MM.1S (cell line): ENCODE data around the gene VAV2.

ENCODE experiments used
- DNase-seq: peaks from one replicate; pipeline ENCODE4 v3.0.0-alpha.2; 2015
- H2AFZ ChIP-seq: fragments of 300-600 bp; sonication (generic); 2 replicates; pipeline ENCODE4 v1.6.0; 2016; ENCODE audit warnings: antibody characterized with exemption, low read length
- H3F3A ChIP-seq: fragments of 300-600 bp; sonication (generic); 2 replicates; pipeline ENCODE4 v1.6.1; 2016; ENCODE audit warnings: mild to moderate bottlenecking, antibody characterized with exemption, low read length, moderate library complexity, mixed read lengths; ENCODE audit not compliant: insufficient read depth
- H3K27ac ChIP-seq: fragments of 300-600 bp; sonication (generic); 2 replicates; pipeline ENCODE4 v1.5.1; 2016; ENCODE audit warnings: mild to moderate bottlenecking, low read length
- H3K27me3 ChIP-seq: fragments of 300-600 bp; sonication (generic); replicated peaks from 2 replicates; pipeline ENCODE4 v1.6.0; 2016; ENCODE audit warnings: low read length; ENCODE audit not compliant: insufficient read depth
- H3K36me3 ChIP-seq: fragments of 300-600 bp; sonication (generic); replicated peaks from 2 replicates; pipeline ENCODE4 v1.6.1; 2016; ENCODE audit warnings: mild to moderate bottlenecking, low read length, mixed read lengths; ENCODE audit not compliant: insufficient read depth
- H3K4me1 ChIP-seq: fragments of 300-600 bp; sonication (generic); 2 replicates; pipeline ENCODE4 v1.6.1; 2016; ENCODE audit warnings: low read length, mixed read lengths
- H3K4me2 ChIP-seq: fragments of 300-600 bp; sonication (generic); 2 replicates; pipeline ENCODE4 v1.6.0; 2016; ENCODE audit warnings: low read depth, low read length
- H3K4me3 ChIP-seq: fragments of 300-600 bp; sonication (generic); 2 replicates; pipeline ENCODE4 v1.5.1; 2016; ENCODE audit warnings: low read length, mixed read lengths
- H3K79me2 ChIP-seq: fragments of 300-600 bp; sonication (generic); 2 replicates; pipeline ENCODE4 v1.6.1; 2016; ENCODE audit warnings: mixed run types, low read length, mixed read lengths
- H3K9ac ChIP-seq: fragments of 300-600 bp; sonication (generic); 2 replicates; pipeline ENCODE4 v1.6.1; 2016; ENCODE audit warnings: low read length, mixed read lengths
- H3K9me2 ChIP-seq: fragments of 300-600 bp; sonication (generic); replicated peaks from 2 replicates; pipeline ENCODE4 v1.6.1; 2016; ENCODE audit warnings: mild to moderate bottlenecking, low read length, mixed read lengths; ENCODE audit not compliant: insufficient read depth
- H3K9me3 ChIP-seq: fragments of 300-600 bp; sonication (generic); replicated peaks from 2 replicates; pipeline ENCODE4 v1.6.1; 2016; ENCODE audit warnings: mild to moderate bottlenecking, low read length, mixed read lengths; ENCODE audit not compliant: insufficient read depth
- H4K20me1 ChIP-seq: fragments of 300-600 bp; sonication (generic); 2 replicates; pipeline ENCODE4 v1.6.1; 2016; ENCODE audit warnings: mild to moderate bottlenecking, low read length, moderate library complexity, mixed read lengths; ENCODE audit not compliant: insufficient read depth
- CTCF ChIP-seq: fragments of 300-600 bp; sonication (generic); IDR thresholded peaks from 2 replicates; pipeline ENCODE4 v1.5.1; 2016; ENCODE audit warnings: antibody characterized with exemption, low read length, mixed read lengths
- EZH2 ChIP-seq: fragments of 300-600 bp; sonication (generic); optimal IDR thresholded peaks from 2 replicates; pipeline ENCODE3; 2017; ENCODE audit warnings: low read depth, mild to moderate bottlenecking, antibody characterized with exemption, low read length, mixed read lengths
- EZH2phosphoT487 ChIP-seq: fragments of 300-600 bp; sonication (generic); IDR thresholded peaks from 2 replicates; pipeline ENCODE4 v1.6.1; 2018; ENCODE audit warnings: antibody characterized with exemption, low read length

Gene VAV2

DNA sequence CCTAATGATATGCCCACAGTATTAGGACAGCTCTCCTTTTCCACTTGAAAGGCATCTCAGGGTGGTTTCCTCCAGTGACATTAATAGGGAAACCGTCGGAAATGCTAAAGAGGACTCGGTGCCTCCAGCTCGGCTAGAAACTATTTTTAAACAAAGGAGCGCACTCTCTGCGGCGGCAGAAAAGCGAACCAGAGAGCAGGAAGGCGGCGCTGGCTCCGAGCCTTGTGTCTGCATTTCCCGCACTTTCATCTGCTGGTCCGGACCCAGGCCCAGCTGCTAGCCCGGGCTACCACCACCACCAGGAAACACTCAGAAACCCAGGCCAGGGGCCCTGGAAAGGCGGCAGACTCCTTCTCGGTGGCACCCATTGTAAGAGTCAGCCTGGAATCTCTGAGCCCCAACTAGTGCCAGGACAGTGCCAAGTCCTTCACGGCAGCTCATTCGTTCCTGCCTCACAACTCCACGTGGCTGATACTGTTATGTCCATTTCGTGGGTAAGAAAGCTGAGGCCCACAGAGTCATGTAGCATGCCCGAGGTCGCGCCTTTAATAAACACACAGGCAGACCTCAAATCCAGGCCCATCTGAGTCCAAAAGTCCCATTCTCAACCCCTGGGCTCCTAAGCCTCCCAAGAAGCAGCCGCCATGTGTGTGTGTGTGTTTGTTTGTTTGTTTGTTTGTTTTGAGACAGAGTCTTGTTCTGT lies 73.9 kb downstream of the VAV2 start:
- Histone ChIP-seq H3K27ac (no peak overlapping the region), H3K27me3 (peaks cover 10% of the 10 kb centered on the region), H3K4me1 (no peaks in the 10 kb centered on the region), H3K9me2 (no peaks in the 10 kb centered on the region), H3K9me3 (no peaks in the 10 kb centered on the region), H3K4me3 (no peak overlapping the region), H4K20me1 (no peaks in the 10 kb centered on the region), H2AFZ (no peak overlapping the region), H3F3A (no peaks in the 10 kb centered on the region), H3K4me2 (no peak overlapping the region), H3K9ac (no peak overlapping the region), H3K79me2 (no peaks in the 10 kb centered on the region), H3K36me3 (no peaks in the 10 kb centered on the region)
- TF ChIP-seq CTCF (no peak), EZH2 (no peak), EZH2phosphoT487 (no peak)
- DNase-seq = no peak

GRCh38 chr9:133917375-133917774 lies 74.7 kb downstream of the VAV2 start:
- no peak overlapping the region for H3K27ac ChIP-seq
- no peaks in the 10 kb centered on the region for H3K9me3 ChIP-seq
- H3K4me1 ChIP-seq = no peaks in the 10 kb centered on the region
- DNase-seq = no peak
- no peak overlapping the region for H3K9ac ChIP-seq
- no peak overlapping the region for H3K4me3 ChIP-seq
- no peak for TF ChIP-seq EZH2phosphoT487
- TF ChIP-seq EZH2 = no peak
- no peak for TF ChIP-seq CTCF
- no peaks in the 10 kb centered on the region for H3K9me2 ChIP-seq
- H3F3A ChIP-seq = no peaks in the 10 kb centered on the region
- no peak overlapping the region for H3K4me2 ChIP-seq
- H3K27me3 ChIP-seq = peaks cover 10% of the 10 kb centered on the region
- no peak overlapping the region for H2AFZ ChIP-seq
- no peaks in the 10 kb centered on the region for H3K36me3 ChIP-seq
- H4K20me1 ChIP-seq = no peaks in the 10 kb centered on the region
- H3K79me2 ChIP-seq = no peaks in the 10 kb centered on the region

DNA sequence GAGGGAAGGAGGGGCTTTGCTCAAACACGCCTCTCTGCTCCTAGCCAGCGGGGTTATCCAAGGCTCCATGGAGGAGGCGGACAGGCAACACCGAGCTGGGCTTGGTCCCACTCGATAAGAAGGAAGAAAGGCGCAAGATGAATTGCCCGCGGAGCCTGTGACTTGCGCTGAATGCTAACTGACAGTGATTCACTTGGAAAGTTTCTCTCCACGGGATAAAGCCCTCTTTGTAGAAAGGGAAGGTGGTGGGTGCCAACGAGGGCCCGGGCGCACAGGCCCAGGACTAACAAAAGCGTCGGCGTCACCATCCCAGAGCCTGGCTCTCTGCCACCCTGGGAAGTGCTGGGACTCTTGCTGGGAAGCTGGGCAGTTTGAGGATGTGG lies 76.0 kb downstream of the VAV2 start:
- Histone ChIP-seq H3F3A (no peaks in the 10 kb centered on the region), H3K4me1 (no peaks in the 10 kb centered on the region), H4K20me1 (no peaks in the 10 kb centered on the region), H2AFZ (no peak overlapping the region), H3K9ac (no peak overlapping the region), H3K4me2 (no peak overlapping the region), H3K4me3 (no peak overlapping the region), H3K9me3 (no peaks in the 10 kb centered on the region), H3K9me2 (no peaks in the 10 kb centered on the region), H3K27ac (no peak overlapping the region), H3K36me3 (no peaks in the 10 kb centered on the region), H3K79me2 (no peaks in the 10 kb centered on the region), H3K27me3 (peaks cover 10% of the 10 kb centered on the region)
- DNase-seq = no peak
- no peak for TF ChIP-seq EZH2phosphoT487
- TF ChIP-seq CTCF = no peak
- no peak for TF ChIP-seq EZH2
